HG02840 (cell line): Measurements from ENCODE around the gene ITGB7.
"Not testable (repeated sequence)": the region's sequence is repeated elsewhere in the genome, so short reads cannot be mapped to it uniquely, and the experiment has no call there.

Source experiments
- ATAC-seq: cut with Tn5 transposase; IDR thresholded peaks from one replicate; pipeline ENCODE4 v1.9.1; 2021; ENCODE audit warnings: mild to moderate bottlenecking, moderate library complexity, moderate number of reproducible peaks; ENCODE audit not compliant: unreplicated experiment, low FRiP score

The ITGB7 gene

GRCh38 chr12:53180931-53181645 lies 26.0 kb downstream of the ITGB7 start:
- peak; percentile 40 for ATAC-seq

- ATAC-seq: peak; percentile 91
Observed at GRCh38 chr12:53180220-53180930, 26.7 kb downstream of the ITGB7 start, which contains the start of the genes CSAD and ZNF740. TSS of gene CSAD (minus strand) at chr12:53180925. CDS start at chr12:53173470, 7,455 bp downstream. TSS of gene ZNF740 (plus strand) at chr12:53180722. CDS start at chr12:53181984, 1,262 bp downstream.

GRCh38 chr12:53179687-53180219 lies 27.3 kb downstream of the ITGB7 start:
- ATAC-seq: peak; percentile 3

- ATAC-seq: not testable (repeated sequence)
Observed at GRCh38 chr12:53178803-53179202, 28.2 kb downstream of the ITGB7 start.

DNA sequence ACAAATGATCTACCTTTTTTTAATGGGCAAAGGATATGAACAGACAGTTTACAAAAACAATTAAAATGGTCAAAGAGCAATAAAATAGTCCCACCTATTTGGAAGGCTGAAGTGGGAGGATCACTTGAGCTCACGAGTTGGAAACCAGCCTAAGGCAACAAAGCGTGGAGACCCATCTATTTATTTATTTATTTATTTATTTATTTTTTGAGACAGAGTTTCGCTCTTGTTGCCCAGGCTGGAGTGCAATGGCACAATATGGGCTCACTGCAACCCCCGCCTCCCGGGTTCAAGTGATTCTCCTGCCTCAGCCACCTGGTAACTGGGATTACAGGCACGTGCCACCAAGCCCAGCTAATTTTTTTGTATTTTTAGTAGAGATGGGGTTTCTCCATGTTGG lies 29.6 kb downstream of the ITGB7 start:
- not testable (repeated sequence) for ATAC-seq

DNA sequence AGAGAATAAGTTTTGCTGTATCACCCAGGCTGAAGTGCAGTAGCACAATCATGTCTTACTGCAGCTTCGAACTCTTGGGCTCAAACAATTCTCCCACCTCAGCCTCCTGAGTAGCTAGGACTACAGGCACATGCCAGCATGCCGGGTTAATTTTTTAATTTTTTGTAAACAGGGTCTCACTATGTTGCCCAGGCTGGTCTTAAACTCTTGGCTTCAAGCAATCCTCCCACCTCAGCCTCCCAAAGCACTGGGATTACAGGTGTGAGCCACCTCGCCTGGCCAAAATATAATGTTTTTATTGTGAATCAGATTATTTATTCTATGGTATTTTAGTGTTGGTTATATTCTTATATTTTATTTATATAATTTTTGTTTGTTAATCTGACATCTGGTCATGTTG lies 30.3 kb downstream of the ITGB7 start:
- ATAC-seq: no peak

- no peak for ATAC-seq
Observed at GRCh38 chr12:53174881-53175491, 32.1 kb downstream of the ITGB7 start.

- ATAC-seq: no peak
Observed at GRCh38 chr12:53173085-53173715, 33.9 kb downstream of the ITGB7 start.

DNA sequence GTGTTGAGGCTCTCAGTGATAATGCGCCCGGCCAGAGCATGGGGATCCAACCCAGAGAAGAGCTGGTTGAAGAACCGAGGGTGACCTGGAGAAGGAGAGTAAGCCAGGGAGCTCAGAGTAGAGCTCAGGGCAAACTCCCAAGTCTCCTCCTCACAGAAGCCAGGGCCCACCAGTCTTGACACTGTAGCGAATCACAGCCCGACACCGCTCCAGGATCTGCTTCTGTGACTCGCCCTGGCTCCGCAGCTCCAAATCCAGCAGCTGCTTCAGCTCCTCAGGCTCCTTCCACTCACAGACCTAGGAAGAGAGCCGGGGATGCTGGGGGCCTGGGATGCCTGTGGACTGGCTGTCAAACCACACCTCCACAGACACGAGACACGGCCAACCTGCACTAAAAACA lies 34.7 kb downstream of the ITGB7 start:
- ATAC-seq: no peak

DNA sequence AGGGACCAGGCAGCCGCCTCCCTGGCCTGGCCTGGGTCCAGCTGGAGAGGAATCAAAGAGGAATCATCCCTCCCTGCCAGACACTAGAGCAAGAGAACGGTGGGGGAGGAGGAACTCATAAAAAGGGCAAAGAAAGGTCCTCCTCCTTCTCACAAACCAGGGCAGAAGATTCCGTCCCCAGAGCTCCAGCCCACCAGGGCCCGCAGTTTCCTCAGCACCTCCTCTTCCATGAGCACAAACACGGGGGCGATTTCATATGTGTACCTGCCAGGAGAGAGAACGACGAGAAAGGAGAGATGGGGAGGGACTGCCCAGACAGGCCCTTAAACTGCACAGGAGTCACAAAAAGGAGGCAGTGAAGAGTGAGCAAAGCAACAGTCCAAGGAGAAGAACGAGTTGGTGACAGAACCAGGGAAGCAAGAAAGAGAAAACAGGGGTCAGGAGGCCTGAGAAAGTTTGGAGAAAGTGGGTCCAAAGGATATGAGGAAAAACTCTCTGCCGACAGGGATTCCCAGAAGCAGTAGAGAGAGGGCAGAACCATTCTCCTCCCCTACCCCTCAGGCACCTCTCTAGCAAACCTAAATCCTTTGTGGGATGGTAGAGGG lies 35.2 kb downstream of the ITGB7 start:
- no peak for ATAC-seq

- no peak for ATAC-seq
Observed at GRCh38 chr12:53170876-53171724, 36.0 kb downstream of the ITGB7 start.

GRCh38 chr12:53170215-53170614 lies 36.8 kb downstream of the ITGB7 start:
- ATAC-seq: no peak

- no peak for ATAC-seq
Observed at GRCh38 chr12:53169644-53170043, 37.4 kb downstream of the ITGB7 start.

- ATAC-seq: no peak
Observed at GRCh38 chr12:53166837-53167236, 40.2 kb downstream of the ITGB7 start.

GRCh38 chr12:53163008-53163407 lies 44.0 kb downstream of the ITGB7 start:
- not testable (repeated sequence) for ATAC-seq

DNA sequence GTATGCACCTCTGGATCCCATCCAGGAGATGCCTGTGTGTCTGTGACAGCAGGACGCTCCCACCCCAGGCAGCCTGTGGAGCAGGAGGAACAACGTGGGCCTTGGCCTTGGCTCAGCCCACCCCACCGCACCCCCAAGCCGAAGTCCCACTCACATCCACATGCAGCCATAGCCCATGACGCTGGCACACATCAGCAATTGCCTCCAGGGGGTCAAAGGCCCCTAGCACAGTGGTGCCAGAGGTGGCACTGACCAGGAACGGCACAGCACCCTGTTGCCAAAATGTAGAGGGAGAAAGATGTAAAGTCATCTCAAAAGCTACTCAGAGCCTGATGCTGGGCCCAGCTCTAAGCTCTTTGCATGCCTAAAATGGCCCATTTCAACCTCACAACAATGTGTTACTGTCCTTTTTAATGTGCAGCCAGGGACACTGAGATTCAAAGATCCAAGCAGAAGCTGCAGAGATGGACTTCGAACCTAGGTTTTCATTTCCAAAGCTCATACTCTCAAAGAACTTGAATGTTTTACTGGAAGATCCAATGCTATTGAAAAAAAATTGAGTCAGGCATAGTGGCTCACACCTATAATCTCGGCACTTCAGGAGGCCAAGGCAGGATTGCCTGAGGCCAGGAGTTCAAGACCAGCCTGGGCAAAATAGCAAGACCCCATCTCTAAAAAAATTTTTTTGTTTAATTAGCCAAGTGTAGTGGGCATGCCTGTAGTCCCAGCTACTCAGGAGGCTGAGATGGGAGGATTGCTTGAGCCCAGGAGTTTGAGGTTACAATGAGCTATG lies 45.7 kb downstream of the ITGB7 start:
- no peak for ATAC-seq

DNA sequence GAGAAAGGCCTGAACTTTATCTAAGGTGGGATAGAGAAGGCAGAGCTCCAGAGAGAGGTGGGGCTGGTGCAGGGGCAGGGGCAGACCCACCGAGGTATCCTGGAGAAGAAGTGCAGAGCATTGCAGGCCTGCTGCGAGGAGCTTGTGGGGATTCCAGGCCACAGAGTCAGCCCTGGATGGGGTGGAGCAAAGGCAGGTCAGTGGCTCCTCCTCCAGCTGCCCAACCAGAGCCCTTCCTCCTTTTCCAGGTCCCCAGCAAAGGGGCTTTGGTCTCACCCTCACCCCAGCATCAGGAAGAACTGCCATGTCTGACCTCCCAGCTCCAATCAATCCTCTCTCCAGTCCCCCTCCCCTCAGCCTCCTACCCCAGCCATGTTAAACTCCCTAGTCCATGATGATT lies 46.4 kb downstream of the ITGB7 start:
- ATAC-seq: no peak

DNA sequence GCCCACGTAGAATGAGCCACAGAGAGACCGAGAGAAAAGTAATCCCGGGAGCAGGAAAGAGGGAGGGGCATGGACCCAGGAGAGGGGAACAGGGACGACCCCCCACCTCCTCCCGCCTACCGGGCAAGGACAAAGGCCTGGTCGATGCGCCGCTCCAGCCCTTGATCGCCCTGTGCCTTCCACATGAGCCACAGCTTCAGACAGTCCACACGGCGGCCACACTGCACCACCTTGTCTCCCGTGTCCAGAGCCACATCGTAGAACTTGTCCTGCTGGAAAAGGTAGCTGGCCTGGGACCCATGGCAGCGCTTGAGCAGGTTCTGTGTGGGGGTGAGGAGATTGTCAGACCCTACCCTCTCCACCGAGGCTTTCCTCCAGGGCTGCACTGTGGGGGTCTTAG lies 47.1 kb downstream of the ITGB7 start:
- no peak for ATAC-seq
